Motor neuron (in vitro differentiated cells): Measurements from ENCODE around the gene CADM1. TPM values are rescaled to one million over a fixed set of nuclear protein-coding genes. Genes with fewer than 3 reads are reported as not detected.

Source experiments
- ATAC-seq, 8 experiments: fragments of 200-7000 bp; cut with Tn5 transposase; replicated peaks in 6 of 8; 2 replicates each; pipeline ENCODE4 v1.8.0; 2021; ENCODE audit warnings: mild to moderate bottlenecking in 8 of 8, moderate library complexity in 8 of 8
- H3K27ac ChIP-seq, 2 donors: fragments of 250-450 bp; sonication (Bioruptor Pico); 2 replicates each; pipeline ENCODE4 v1.9.0; 2021; ENCODE audit warnings: antibody characterized with exemption in 2 of 2, mild to moderate bottlenecking in 2 of 2, moderate library complexity in 1 of 2
- H3K4me1 ChIP-seq, 2 donors: fragments of 250-450 bp; sonication (Bioruptor Pico); replicated peaks in 1 of 2; 2 replicates each; pipeline ENCODE4 v1.6.1; 2021; ENCODE audit warnings: antibody characterized with exemption in 2 of 2, mild to moderate bottlenecking in 2 of 2, moderate library complexity in 1 of 2
- H3K4me3 ChIP-seq, 5 donors: fragments of 250-450 bp; sonication (Bioruptor Pico); 2 replicates each; pipeline ENCODE4 v1.9.0; 2021; ENCODE audit warnings: antibody characterized with exemption in 5 of 5, mild to moderate bottlenecking in 5 of 5, moderate library complexity in 4 of 5
- WGBS, 10 experiments: fragments of 450-650 bp; shearing (Covaris generic); methylation state at CpG; one replicate each; pipeline ENCODE4 v1.0.0; 2022; 5-methylcytosine and 5-hydroxymethylcytosine counted together
- in situ Hi-C, 9 experiments: fragments of 400-800 bp; cut with MboI; loops; one replicate each; pipeline ENCODE4 v1.15.0; 2021; ENCODE audit warnings: low sequenced_read_pairs in 9 of 9, low pct_unique_long_range_greater_than_20kb in 2 of 9; ENCODE audit not compliant: unreplicated experiment in 9 of 9
- total RNA-seq, 8 experiments: library from RNA; unstranded; fragments of 300-600 nt; gene quantifications; 2 replicates each; pipeline versions ENCODE4 v1.2.3 to v1.2.4, GENCODE V29; 2022

Gene CADM1
- total RNA-seq, 8 experiments from 2014 or later = 0.71 to 129 (median 106) TPM

- 0 to 100% (median 29%) methylated on average over 1 of the region's 1 CpG; no CpG with 5 or more reads in 3 of the 10 experiments for WGBS, 10 experiments
- Histone ChIP-seq H3K4me3 (no peak overlapping the region), H3K4me1 (peaks cover 17 to 22% of the 10 kb centered on the region in 2 donors), H3K27ac (no peak overlapping the region)
- no peak for ATAC-seq
- in situ Hi-C loops = no loop called here
These were observed 306.8 kb downstream of the CADM1 start for GRCh38 chr11:115197433-115197832.

GRCh38 chr11:115197031-115197430 lies 307.2 kb downstream of the CADM1 start:
- peaks cover 13 to 18% of the 10 kb centered on the region in 2 donors for H3K4me1 ChIP-seq
- no peak overlapping the region for H3K27ac ChIP-seq
- ATAC-seq = no peak
- 40 to 100% (median 79%) methylated on average over 1 to 3 of the region's 3 CpGs; no CpG with 5 or more reads in 3 of the 10 experiments for WGBS, 10 experiments
- no peak overlapping the region for H3K4me3 ChIP-seq
- in situ Hi-C loops = no loop called here

- Histone ChIP-seq H3K4me3 (no peak overlapping the region), H3K4me1 (peaks cover 0 to 15% of the 10 kb centered on the region in 2 donors), H3K27ac (no peak overlapping the region)
- in situ Hi-C loops = no loop called here
- 53 to 100% methylated on average over 2 to 3 of the region's 5 CpGs; no CpG with 5 or more reads in 8 of the 10 experiments for WGBS, 10 experiments
- peak in 1 of 8 experiments; percentile 67 for ATAC-seq
These were observed 309.5 kb downstream of the CADM1 start for GRCh38 chr11:115194802-115195110.

- Histone ChIP-seq H3K4me1 (peaks cover 1 to 21% of the 10 kb centered on the region in 2 donors), H3K27ac (no peak overlapping the region), H3K4me3 (no peak overlapping the region)
- ATAC-seq = peak in 5 of 8 experiments; percentile 29 to 60 (median 49)
- WGBS, 10 experiments = 33 to 91% (median 71%) methylated on average over 1 to 14 of the region's 15 CpGs
- in situ Hi-C loops = no loop called here
These were observed 310.1 kb downstream of the CADM1 start for GRCh38 chr11:115193914-115194801.

GRCh38 chr11:115191761-115192160 lies 312.5 kb downstream of the CADM1 start:
- H3K4me3 ChIP-seq = no peak overlapping the region
- ATAC-seq = no peak
- H3K27ac ChIP-seq = no peak overlapping the region
- in situ Hi-C loops = no loop called here
- H3K4me1 ChIP-seq = peaks cover 13 to 39% of the 10 kb centered on the region in 2 donors

GRCh38 chr11:115190196-115190595 lies 314.0 kb downstream of the CADM1 start:
- in situ Hi-C loops = no loop called here
- Histone ChIP-seq H3K27ac (no peak overlapping the region), H3K4me1 (peaks cover 13 to 39% of the 10 kb centered on the region in 2 donors), H3K4me3 (no peak overlapping the region)
- WGBS, 10 experiments = 90 to 100% (median 100%) methylated on average over 1 of the region's 1 CpG; no CpG with 5 or more reads in 5 of the 10 experiments
- no peak for ATAC-seq

GRCh38 chr11:115188898-115189278 lies 315.3 kb downstream of the CADM1 start:
- Histone ChIP-seq H3K27ac (peak overlapping the region in 1 of 2 donors; percentile 31), H3K4me1 (peaks cover 13 to 47% of the 10 kb centered on the region in 2 donors), H3K4me3 (no peak overlapping the region)
- peak in 5 of 8 experiments; percentile 47 to 84 (median 72) for ATAC-seq
- in situ Hi-C loops = no loop called here
- WGBS, 10 experiments = 34 to 100% (median 68%) methylated on average over 1 to 4 of the region's 4 CpGs; no CpG with 5 or more reads in 2 of the 10 experiments

GRCh38 chr11:115188188-115188897 lies 315.9 kb downstream of the CADM1 start:
- H3K4me3 ChIP-seq = no peak overlapping the region
- peaks cover 13 to 52% of the 10 kb centered on the region in 2 donors for H3K4me1 ChIP-seq
- peak; percentile 21 to 96 (median 71) for ATAC-seq
- no peak overlapping the region for H3K27ac ChIP-seq
- WGBS, 10 experiments = 4 to 58% (median 31%) methylated on average over 2 to 6 of the region's 6 CpGs; no CpG with 5 or more reads in 1 of the 10 experiments
- in situ Hi-C loops = no loop called here

GRCh38 chr11:115185931-115186330 lies 318.3 kb downstream of the CADM1 start:
- Histone ChIP-seq H3K27ac (no peak overlapping the region), H3K4me1 (peaks cover 23 to 62% of the 10 kb centered on the region in 2 donors), H3K4me3 (no peak overlapping the region)
- in situ Hi-C loops = no loop called here
- ATAC-seq = no peak
- 0 to 100% (median 73%) methylated on average over 2 to 5 of the region's 5 CpGs; no CpG with 5 or more reads in 2 of the 10 experiments for whole genome bisulfite sequencing, 10 experiments

GRCh38 chr11:115185507-115185906 lies 318.7 kb downstream of the CADM1 start:
- ATAC-seq = peak in 2 of 8 experiments; percentile 60 to 69
- 33 to 100% (median 81%) methylated on average over 1 to 4 of the region's 4 CpGs; no CpG with 5 or more reads in 4 of the 10 experiments for WGBS, 10 experiments
- in situ Hi-C loops = no loop called here

GRCh38 chr11:115184901-115185300 lies 319.3 kb downstream of the CADM1 start:
- in situ Hi-C loops = no loop called here
- WGBS, 10 experiments = 40 to 100% (median 86%) methylated on average over 1 to 5 of the region's 5 CpGs; no CpG with 5 or more reads in 2 of the 10 experiments
- Histone ChIP-seq H3K4me3 (no peak overlapping the region), H3K27ac (no peak overlapping the region), H3K4me1 (peaks cover 33 to 67% of the 10 kb centered on the region in 2 donors)
- no peak for ATAC-seq

More at GRCh38 chr11:115185507-115185906, 318.7 kb downstream of the CADM1 start:
- Histone ChIP-seq H3K27ac (no peak overlapping the region), H3K4me3 (no peak overlapping the region), H3K4me1 (peaks cover 27 to 65% of the 10 kb centered on the region in 2 donors)

- Histone ChIP-seq H3K4me3 (no peak overlapping the region), H3K27ac (no peak overlapping the region), H3K4me1 (peaks cover 37 to 67% of the 10 kb centered on the region in 2 donors)
- 19 to 100% (median 57%) methylated on average over 1 to 6 of the region's 6 CpGs for WGBS, 10 experiments
- peak in 3 of 8 experiments; percentile 20 to 54 (median 48) for ATAC-seq
- in situ Hi-C loops = no loop called here
These were observed 320.4 kb downstream of the CADM1 start for GRCh38 chr11:115183830-115184229.

GRCh38 chr11:115183136-115183535 lies 321.1 kb downstream of the CADM1 start:
- peaks cover 38 to 67% of the 10 kb centered on the region in 2 donors for H3K4me1 ChIP-seq
- in situ Hi-C loops = no loop called here
- no peak overlapping the region for H3K27ac ChIP-seq
- H3K4me3 ChIP-seq = no peak overlapping the region
- WGBS, 10 experiments = 0 to 100% (median 77%) methylated on average over 1 to 2 of the region's 4 CpGs; no CpG with 5 or more reads in 4 of the 10 experiments
- no peak for ATAC-seq
